ENCODE measurements around the gene PCNX2.

Gene PCNX2

DNA sequence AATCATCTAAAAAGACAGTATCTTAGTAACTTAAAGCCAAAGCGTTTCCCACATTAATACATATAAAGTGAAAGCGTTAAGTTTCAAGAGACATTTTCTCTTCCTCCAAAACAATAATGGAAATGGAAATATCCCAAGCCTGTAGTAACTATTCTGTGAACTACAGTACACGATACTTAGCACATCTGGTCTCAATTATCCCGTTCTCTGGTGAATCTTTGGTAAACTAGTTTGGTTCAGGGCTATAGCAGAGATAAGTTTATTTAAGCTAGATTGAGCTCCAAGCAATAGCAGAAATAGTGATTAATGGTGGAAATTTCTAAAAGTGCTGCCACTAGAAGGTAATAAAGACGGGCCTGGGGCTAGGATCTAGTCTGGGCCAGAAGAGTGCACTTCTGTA lies 55.2 kb downstream of the PCNX2 start:
- no peak for TF ChIP-seq ZNF70 (CRISPR knock-in tag; IDR thresholded peaks at IDR 0.05)
- TF ChIP-seq ZNF565 (CRISPR knock-in tag; conservative IDR thresholded peaks at IDR 0.05; ENCODE audit: low read depth): no peak
- TF ChIP-seq ESRRG (CRISPR knock-in tag; IDR thresholded peaks at IDR 0.05): no peak
- no peak for TF ChIP-seq TOX (CRISPR knock-in tag; IDR thresholded peaks at IDR 0.05; ENCODE audit: borderline replicate concordance)
- no peak for TF ChIP-seq ZFP30 (CRISPR knock-in tag; IDR thresholded peaks at IDR 0.05)
- TF ChIP-seq PPARA (CRISPR knock-in tag; IDR thresholded peaks at IDR 0.05; ENCODE audit: borderline replicate concordance): no peak
- ATAC-seq: peak; percentile 66

DNA sequence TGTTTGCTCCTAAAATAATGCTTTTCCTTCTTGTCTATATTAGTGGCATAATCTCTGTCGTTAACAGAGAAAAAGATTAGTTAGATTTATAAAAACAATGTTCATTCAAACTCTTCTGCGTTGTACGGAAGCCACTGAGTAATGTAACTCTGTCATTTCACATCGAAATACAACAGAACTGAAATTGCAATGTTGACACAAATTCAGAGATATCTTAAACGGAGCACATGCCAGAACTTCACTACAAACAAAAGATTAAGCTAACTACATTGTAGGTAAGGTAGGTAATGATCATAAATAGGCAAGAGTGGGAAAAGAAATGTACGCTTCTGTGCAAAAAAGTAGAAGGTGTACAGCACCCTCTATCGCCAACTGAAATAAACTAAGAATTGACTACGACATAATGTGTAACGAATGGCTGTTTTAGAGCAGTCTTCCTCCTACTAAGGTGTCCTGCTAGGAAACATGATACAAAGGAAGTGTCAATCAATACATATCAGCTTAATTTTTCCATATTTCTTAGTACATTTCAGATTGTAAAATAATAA lies 56.6 kb downstream of the PCNX2 start:
- TF ChIP-seq OSR1 (CRISPR knock-in tag; IDR thresholded peaks at IDR 0.05) (no peak), ZFP3 (CRISPR knock-in tag; IDR thresholded peaks at IDR 0.05) (no peak), TCF4 (CRISPR knock-in tag; IDR thresholded peaks at IDR 0.05; ENCODE audit: borderline replicate concordance) (no peak), ZNF70 (CRISPR knock-in tag; IDR thresholded peaks at IDR 0.05) (no peak), ESRRG (CRISPR knock-in tag; IDR thresholded peaks at IDR 0.05) (no peak), SNAI2 (CRISPR knock-in tag; IDR thresholded peaks at IDR 0.05) (no peak), ARNTL (CRISPR knock-in tag; IDR thresholded peaks at IDR 0.05; ENCODE audit: borderline replicate concordance, low read depth) (no peak), TOX (CRISPR knock-in tag; IDR thresholded peaks at IDR 0.05; ENCODE audit: borderline replicate concordance) (no peak), ZFP30 (CRISPR knock-in tag; IDR thresholded peaks at IDR 0.05) (no peak), GLIS3 (CRISPR knock-in tag; IDR thresholded peaks at IDR 0.05) (no peak), ZNF8 (CRISPR knock-in tag; IDR thresholded peaks at IDR 0.05) (no peak), BACH2 (CRISPR knock-in tag; IDR thresholded peaks at IDR 0.05; ENCODE audit: borderline replicate concordance) (no peak), ZNF565 (CRISPR knock-in tag; conservative IDR thresholded peaks at IDR 0.05; ENCODE audit: low read depth) (no peak)
- TF ChIP-seq, protein P1, sequence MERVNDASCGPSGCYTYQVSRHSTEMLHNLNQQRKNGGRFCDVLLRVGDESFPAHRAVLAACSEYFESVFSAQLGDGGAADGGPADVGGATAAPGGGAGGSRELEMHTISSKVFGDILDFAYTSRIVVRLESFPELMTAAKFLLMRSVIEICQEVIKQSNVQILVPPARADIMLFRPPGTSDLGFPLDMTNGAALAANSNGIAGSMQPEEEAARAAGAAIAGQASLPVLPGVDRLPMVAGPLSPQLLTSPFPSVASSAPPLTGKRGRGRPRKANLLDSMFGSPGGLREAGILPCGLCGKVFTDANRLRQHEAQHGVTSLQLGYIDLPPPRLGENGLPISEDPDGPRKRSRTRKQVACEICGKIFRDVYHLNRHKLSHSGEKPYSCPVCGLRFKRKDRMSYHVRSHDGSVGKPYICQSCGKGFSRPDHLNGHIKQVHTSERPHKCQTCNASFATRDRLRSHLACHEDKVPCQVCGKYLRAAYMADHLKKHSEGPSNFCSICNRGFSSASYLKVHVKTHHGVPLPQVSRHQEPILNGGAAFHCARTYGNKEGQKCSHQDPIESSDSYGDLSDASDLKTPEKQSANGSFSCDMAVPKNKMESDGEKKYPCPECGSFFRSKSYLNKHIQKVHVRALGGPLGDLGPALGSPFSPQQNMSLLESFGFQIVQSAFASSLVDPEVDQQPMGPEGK (CRISPR knock-in tag; IDR thresholded peaks at IDR 0.05; ENCODE audit: borderline replicate concordance): no peak
- TF ChIP-seq, protein P2, sequence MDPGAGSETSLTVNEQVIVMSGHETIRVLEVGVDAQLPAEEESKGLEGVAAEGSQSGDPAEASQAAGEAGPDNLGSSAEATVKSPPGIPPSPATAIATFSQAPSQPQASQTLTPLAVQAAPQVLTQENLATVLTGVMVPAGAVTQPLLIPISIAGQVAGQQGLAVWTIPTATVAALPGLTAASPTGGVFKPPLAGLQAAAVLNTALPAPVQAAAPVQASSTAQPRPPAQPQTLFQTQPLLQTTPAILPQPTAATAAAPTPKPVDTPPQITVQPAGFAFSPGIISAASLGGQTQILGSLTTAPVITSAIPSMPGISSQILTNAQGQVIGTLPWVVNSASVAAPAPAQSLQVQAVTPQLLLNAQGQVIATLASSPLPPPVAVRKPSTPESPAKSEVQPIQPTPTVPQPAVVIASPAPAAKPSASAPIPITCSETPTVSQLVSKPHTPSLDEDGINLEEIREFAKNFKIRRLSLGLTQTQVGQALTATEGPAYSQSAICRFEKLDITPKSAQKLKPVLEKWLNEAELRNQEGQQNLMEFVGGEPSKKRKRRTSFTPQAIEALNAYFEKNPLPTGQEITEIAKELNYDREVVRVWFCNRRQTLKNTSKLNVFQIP (CRISPR knock-in tag; IDR thresholded peaks at IDR 0.05; ENCODE audit: borderline replicate concordance, low read depth): no peak
- TF ChIP-seq, protein P3, sequence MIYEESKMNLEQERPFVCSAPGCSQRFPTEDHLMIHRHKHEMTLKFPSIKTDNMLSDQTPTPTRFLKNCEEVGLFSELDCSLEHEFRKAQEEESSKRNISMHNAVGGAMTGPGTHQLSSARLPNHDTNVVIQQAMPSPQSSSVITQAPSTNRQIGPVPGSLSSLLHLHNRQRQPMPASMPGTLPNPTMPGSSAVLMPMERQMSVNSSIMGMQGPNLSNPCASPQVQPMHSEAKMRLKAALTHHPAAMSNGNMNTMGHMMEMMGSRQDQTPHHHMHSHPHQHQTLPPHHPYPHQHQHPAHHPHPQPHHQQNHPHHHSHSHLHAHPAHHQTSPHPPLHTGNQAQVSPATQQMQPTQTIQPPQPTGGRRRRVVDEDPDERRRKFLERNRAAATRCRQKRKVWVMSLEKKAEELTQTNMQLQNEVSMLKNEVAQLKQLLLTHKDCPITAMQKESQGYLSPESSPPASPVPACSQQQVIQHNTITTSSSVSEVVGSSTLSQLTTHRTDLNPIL (CRISPR knock-in tag; IDR thresholded peaks at IDR 0.05; ENCODE audit: low read depth): no peak
- TF ChIP-seq, protein P4, sequence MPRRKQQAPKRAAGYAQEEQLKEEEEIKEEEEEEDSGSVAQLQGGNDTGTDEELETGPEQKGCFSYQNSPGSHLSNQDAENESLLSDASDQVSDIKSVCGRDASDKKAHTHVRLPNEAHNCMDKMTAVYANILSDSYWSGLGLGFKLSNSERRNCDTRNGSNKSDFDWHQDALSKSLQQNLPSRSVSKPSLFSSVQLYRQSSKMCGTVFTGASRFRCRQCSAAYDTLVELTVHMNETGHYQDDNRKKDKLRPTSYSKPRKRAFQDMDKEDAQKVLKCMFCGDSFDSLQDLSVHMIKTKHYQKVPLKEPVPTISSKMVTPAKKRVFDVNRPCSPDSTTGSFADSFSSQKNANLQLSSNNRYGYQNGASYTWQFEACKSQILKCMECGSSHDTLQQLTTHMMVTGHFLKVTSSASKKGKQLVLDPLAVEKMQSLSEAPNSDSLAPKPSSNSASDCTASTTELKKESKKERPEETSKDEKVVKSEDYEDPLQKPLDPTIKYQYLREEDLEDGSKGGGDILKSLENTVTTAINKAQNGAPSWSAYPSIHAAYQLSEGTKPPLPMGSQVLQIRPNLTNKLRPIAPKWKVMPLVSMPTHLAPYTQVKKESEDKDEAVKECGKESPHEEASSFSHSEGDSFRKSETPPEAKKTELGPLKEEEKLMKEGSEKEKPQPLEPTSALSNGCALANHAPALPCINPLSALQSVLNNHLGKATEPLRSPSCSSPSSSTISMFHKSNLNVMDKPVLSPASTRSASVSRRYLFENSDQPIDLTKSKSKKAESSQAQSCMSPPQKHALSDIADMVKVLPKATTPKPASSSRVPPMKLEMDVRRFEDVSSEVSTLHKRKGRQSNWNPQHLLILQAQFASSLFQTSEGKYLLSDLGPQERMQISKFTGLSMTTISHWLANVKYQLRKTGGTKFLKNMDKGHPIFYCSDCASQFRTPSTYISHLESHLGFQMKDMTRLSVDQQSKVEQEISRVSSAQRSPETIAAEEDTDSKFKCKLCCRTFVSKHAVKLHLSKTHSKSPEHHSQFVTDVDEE (CRISPR knock-in tag; IDR thresholded peaks at IDR 0.05): no peak
- no peak for ATAC-seq

DNA sequence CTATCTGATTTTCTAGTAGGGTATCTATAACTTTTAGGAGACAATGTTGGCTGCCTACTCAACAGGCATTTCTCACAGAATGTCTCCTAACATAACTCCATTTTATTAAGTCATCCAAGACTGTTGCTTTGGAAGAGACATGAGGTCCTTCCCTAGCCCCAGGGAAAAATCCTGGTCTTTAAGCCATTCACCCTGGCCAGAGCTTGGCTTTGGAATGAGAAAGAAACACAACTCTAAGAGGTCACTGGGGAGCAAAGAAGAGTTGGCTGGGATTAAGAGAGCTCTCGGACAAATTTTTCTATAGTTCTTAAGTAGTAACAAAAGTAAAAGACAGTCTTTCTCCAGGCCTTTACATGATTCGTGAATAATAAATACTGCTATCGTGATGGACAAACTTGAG lies 57.9 kb downstream of the PCNX2 start:
- no peak for ATAC-seq
- no peak for TF ChIP-seq RARB (CRISPR knock-in tag; IDR thresholded peaks at IDR 0.05)
- TF ChIP-seq OSR1 (CRISPR knock-in tag; IDR thresholded peaks at IDR 0.05): no peak
- TF ChIP-seq ZNF565 (CRISPR knock-in tag; conservative IDR thresholded peaks at IDR 0.05; ENCODE audit: low read depth): no peak

DNA sequence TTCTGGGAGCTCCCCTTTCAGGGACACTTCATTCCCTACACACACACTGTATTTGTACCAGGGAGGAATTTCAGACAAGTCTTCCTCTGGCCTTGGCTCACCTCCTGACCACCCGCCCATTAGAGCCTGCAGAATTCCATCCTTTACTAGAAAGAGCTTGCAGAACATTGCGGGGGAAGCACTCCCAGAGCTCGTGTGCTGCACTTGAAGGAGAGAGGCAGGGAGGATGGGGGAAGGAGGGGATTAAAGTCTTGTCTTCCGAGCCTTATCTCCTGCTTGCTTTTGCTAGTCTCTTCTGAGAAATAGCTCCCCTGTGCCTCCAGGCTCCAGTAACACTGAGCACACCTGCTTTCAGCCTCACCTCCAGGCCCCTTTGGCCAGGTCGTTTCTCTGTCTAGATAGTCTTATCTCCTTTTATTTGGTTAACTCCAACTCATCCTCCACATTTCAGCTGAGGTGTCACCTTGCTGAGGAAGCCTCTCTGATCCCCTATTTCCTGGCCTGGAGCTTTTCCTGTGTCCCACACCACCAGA lies 62.0 kb downstream of the PCNX2 start:
- no peak for TF ChIP-seq ZFP30 (CRISPR knock-in tag; IDR thresholded peaks at IDR 0.05)
- ATAC-seq: no peak
